GM12878 (cell line): ENCODE results near the gene SIVA1. TPM values are rescaled to one million over a fixed set of nuclear protein-coding genes. Genes with fewer than 3 reads are reported as not detected.

Experiments
- BCL11A ChIP-seq: IDR thresholded peaks from 2 replicates; pipeline ENCODE4 v1.6.1; 2011; ENCODE audit warnings: low read depth, low read length
- BMI1 ChIP-seq: fragments of 450-650 bp; IDR thresholded peaks from 2 replicates; pipeline ENCODE4 v1.6.1; 2016; ENCODE audit warnings: mild to moderate bottlenecking, moderate library complexity, borderline replicate concordance
- CBX3 ChIP-seq: fragments of 200-600 bp; sonication (generic); IDR thresholded peaks from 2 replicates; pipeline ENCODE4 v1.6.1; 2016; ENCODE audit warnings: low read depth, borderline replicate concordance
- CREB1 ChIP-seq: IDR thresholded peaks from 2 replicates; pipeline ENCODE4 v1.6.1; 2012; ENCODE audit warnings: low read depth, mild to moderate bottlenecking, inconsistent platforms
- CREM ChIP-seq: IDR thresholded peaks from 2 replicates; pipeline ENCODE4 v1.6.1; 2014; ENCODE audit warnings: antibody characterized with exemption, low read depth
- EGR1 ChIP-seq, 2 experiments: IDR thresholded peaks; 1 replicate in 1 of 2; 2 replicates in 1 of 2; pipeline ENCODE4 v1.6.1; 2011 to 2012; ENCODE audit warnings: low read depth in 2 of 2, low read length in 2 of 2, borderline replicate concordance in 1 of 2, mild to moderate bottlenecking in 1 of 2, moderate library complexity in 1 of 2
- FOS ChIP-seq: IDR thresholded peaks from 3 replicates; pipeline ENCODE4 v1.6.1; 2011; ENCODE audit warnings: borderline replicate concordance; ENCODE audit not compliant: insufficient read length; ENCODE audit errors: extremely low read depth
- HCFC1 ChIP-seq: fragments of 150-350 bp; IDR thresholded peaks from 2 replicates; pipeline ENCODE4 v1.6.1; 2014; ENCODE audit warnings: low read length
- KLF5 ChIP-seq: fragments of 450-650 bp; IDR thresholded peaks from 2 replicates; pipeline ENCODE4 v1.6.1; 2014; ENCODE audit warnings: mild to moderate bottlenecking; ENCODE audit not compliant: partially characterized antibody
- MYC ChIP-seq: IDR thresholded peaks from 2 replicates; pipeline ENCODE4 v1.6.1; 2011; ENCODE audit warnings: mild to moderate bottlenecking, low read length, moderate library complexity, inconsistent platforms; ENCODE audit not compliant: insufficient read depth, insufficient replicate concordance, insufficient read length, severe bottlenecking
- PAX8 ChIP-seq: fragments of 450-650 bp; IDR thresholded peaks from 2 replicates; pipeline ENCODE4 v1.6.1; 2017; ENCODE audit warnings: mild to moderate bottlenecking, moderate library complexity
- RELA ChIP-seq: fragments of 450-650 bp; IDR thresholded peaks from 2 replicates; pipeline ENCODE4 v1.8.0; 2014; ENCODE audit warnings: borderline replicate concordance; ENCODE audit not compliant: partially characterized antibody
- TCF12 ChIP-seq: IDR thresholded peaks from 2 replicates; pipeline ENCODE4 v1.6.1; 2011; ENCODE audit warnings: low read depth, mild to moderate bottlenecking, low read length
- YBX1 ChIP-seq: fragments of 450-650 bp; IDR thresholded peaks from 2 replicates; pipeline ENCODE4 v1.6.1; 2016; ENCODE audit warnings: antibody characterized with exemption
- YY1 ChIP-seq: IDR thresholded peaks from 2 replicates; pipeline ENCODE4 v1.6.1; 2011; ENCODE audit warnings: low read depth, mild to moderate bottlenecking, low read length
- polyA plus RNA-seq, 11 experiments: library from polyadenylated mRNA; depleted of rRNA in 4 of 11; unstranded in 6 of 11; stranded (reverse) in 5 of 11; fragments of >200 nt; fragmentation: Nextera tagmentation in 4 of 11; fragmentation: Illumina TruSeq in 1 of 11; extraction: Ambion mirVana in 4 of 11; extraction: Trizol in 1 of 11; gene quantifications; 1 replicate in 1 of 11; 2 replicates in 10 of 11; pipeline versions ENCODE4 v1.2.1 to v1.2.3, GENCODE V29; 2011 to 2016; ENCODE audit warnings: inconsistent platforms in 2 of 11, missing spikeins in 2 of 11, low read depth in 1 of 11
- total RNA-seq, 4 experiments: library from RNA; depleted of rRNA in 3 of 4; stranded (reverse); fragments of >200 nt in 3 of 4; fragmentation: Illumina TruSeq in 1 of 4; extraction: Trizol in 1 of 4; gene quantifications; 2 replicates each; pipeline versions ENCODE4 v1.2.1 to v1.2.3, GENCODE V29; 2013 to 2021
- TF ChIP-seq, protein P1 (sequence below): fragments of 450-650 bp; formaldehyde crosslinking; IDR thresholded peaks from 2 replicates; pipeline ENCODE4 v1.5.0; 2022; ENCODE audit warnings: mild to moderate bottlenecking, missing genetic modification characterization
- TF ChIP-seq, protein P2 (sequence below): fragments of 150-350 bp; IDR thresholded peaks from 2 replicates; pipeline ENCODE4 v1.6.1; 2014; ENCODE audit warnings: mild to moderate bottlenecking, low read depth, low read length
- TF ChIP-seq, protein P3 (sequence below): IDR thresholded peaks from 2 replicates; pipeline ENCODE4 v1.6.1; 2012; ENCODE audit warnings: low read depth, low read length, improper control_type of control experiment
- TF ChIP-seq, protein P4 (sequence below): fragments of 450-650 bp; formaldehyde crosslinking; IDR thresholded peaks from 2 replicates; pipeline ENCODE4 v1.4.0; 2020; ENCODE audit warnings: mild to moderate bottlenecking, moderate library complexity

SIVA1 gene
- total and polyA plus RNA-seq, 10 of the 15 experiments (the other 5 are each of a cell fraction or from before 2014, with no cell fraction given): 4.6 to 282 (median 106) TPM

DNA sequence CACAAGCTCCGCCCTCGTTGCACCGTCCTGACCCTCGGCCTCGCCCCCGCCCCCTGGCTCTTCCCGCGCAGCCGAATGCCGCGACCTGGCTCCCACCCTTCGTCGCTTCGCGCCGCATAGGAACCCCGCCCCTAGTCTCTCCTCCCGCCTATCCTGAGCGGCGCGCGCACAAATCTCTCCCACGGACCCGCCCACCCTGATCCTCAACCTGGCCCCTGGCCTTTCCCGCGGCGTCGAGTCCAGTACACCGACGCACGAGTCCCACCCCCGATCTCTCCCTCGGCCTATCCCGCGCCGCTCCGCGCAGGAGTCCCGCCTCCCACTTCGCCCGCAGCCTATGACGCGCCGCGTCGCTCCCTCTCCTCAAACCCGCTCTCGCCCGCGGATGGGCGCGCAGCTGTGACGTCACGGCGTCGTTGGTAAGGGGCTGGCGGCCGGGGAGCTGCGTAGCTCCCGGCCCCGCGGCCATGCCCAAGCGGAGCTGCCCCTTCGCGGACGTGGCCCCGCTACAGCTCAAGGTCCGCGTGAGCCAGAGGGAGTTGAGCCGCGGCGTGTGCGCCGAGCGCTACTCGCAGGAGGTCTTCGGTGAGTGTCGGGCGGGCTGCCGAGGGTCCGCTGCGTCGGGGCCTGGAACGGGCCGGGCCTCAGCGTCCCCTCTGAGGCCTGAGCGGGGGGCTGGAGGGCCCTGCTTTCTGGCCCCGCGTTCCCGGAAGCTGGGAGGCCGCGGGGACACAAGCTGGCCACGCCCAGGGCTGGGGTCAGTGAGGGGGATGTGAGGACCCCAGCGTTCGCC, at the start of gene SIVA1 (continued):
- TF ChIP-seq, protein P1, sequence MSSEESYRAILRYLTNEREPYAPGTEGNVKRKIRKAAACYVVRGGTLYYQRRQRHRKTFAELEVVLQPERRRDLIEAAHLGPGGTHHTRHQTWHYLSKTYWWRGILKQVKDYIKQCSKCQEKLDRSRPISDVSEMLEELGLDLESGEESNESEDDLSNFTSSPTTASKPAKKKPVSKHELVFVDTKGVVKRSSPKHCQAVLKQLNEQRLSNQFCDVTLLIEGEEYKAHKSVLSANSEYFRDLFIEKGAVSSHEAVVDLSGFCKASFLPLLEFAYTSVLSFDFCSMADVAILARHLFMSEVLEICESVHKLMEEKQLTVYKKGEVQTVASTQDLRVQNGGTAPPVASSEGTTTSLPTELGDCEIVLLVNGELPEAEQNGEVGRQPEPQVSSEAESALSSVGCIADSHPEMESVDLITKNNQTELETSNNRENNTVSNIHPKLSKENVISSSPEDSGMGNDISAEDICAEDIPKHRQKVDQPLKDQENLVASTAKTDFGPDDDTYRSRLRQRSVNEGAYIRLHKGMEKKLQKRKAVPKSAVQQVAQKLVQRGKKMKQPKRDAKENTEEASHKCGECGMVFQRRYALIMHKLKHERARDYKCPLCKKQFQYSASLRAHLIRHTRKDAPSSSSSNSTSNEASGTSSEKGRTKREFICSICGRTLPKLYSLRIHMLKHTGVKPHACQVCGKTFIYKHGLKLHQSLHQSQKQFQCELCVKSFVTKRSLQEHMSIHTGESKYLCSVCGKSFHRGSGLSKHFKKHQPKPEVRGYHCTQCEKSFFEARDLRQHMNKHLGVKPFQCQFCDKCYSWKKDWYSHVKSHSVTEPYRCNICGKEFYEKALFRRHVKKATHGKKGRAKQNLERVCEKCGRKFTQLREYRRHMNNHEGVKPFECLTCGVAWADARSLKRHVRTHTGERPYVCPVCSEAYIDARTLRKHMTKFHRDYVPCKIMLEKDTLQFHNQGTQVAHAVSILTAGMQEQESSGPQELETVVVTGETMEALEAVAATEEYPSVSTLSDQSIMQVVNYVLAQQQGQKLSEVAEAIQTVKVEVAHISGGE: no peak
- TF ChIP-seq MYC (peak; percentile 22), CREM (peak; percentile 99), BCL11A (no peak), RELA (peak; percentile 68), EGR1 (IDR thresholded peaks at IDR 0.05; ENCODE audit: borderline replicate concordance in 1 of 2, low read depth in 2 of 2, low read length in 2 of 2) (peak; percentile 27 to 63; a peak in 2 of 3 replicates), KLF5 (peak; percentile 33), HCFC1 (peak; percentile 69), BMI1 (no peak), PAX8 (no peak), FOS (peak; percentile 35), CBX3 (no peak), YBX1 (no peak), CREB1 (peak; percentile 99), YY1 (peak; percentile 91), TCF12 (0 out of 2 replicates have a peak, but pooled peaks have one; percentile 35)
- TF ChIP-seq, protein P2, sequence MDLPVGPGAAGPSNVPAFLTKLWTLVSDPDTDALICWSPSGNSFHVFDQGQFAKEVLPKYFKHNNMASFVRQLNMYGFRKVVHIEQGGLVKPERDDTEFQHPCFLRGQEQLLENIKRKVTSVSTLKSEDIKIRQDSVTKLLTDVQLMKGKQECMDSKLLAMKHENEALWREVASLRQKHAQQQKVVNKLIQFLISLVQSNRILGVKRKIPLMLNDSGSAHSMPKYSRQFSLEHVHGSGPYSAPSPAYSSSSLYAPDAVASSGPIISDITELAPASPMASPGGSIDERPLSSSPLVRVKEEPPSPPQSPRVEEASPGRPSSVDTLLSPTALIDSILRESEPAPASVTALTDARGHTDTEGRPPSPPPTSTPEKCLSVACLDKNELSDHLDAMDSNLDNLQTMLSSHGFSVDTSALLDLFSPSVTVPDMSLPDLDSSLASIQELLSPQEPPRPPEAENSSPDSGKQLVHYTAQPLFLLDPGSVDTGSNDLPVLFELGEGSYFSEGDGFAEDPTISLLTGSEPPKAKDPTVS: no peak
- TF ChIP-seq, protein P3, sequence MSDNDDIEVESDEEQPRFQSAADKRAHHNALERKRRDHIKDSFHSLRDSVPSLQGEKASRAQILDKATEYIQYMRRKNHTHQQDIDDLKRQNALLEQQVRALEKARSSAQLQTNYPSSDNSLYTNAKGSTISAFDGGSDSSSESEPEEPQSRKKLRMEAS: peak; percentile 73; the same call in 1 of the 2 replicates
- TF ChIP-seq, protein P4, sequence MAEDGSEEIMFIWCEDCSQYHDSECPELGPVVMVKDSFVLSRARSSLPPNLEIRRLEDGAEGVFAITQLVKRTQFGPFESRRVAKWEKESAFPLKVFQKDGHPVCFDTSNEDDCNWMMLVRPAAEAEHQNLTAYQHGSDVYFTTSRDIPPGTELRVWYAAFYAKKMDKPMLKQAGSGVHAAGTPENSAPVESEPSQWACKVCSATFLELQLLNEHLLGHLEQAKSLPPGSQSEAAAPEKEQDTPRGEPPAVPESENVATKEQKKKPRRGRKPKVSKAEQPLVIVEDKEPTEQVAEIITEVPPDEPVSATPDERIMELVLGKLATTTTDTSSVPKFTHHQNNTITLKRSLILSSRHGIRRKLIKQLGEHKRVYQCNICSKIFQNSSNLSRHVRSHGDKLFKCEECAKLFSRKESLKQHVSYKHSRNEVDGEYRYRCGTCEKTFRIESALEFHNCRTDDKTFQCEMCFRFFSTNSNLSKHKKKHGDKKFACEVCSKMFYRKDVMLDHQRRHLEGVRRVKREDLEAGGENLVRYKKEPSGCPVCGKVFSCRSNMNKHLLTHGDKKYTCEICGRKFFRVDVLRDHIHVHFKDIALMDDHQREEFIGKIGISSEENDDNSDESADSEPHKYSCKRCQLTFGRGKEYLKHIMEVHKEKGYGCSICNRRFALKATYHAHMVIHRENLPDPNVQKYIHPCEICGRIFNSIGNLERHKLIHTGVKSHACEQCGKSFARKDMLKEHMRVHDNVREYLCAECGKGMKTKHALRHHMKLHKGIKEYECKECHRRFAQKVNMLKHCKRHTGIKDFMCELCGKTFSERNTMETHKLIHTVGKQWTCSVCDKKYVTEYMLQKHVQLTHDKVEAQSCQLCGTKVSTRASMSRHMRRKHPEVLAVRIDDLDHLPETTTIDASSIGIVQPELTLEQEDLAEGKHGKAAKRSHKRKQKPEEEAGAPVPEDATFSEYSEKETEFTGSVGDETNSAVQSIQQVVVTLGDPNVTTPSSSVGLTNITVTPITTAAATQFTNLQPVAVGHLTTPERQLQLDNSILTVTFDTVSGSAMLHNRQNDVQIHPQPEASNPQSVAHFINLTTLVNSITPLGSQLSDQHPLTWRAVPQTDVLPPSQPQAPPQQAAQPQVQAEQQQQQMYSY (CRISPR knock-in tag): no peak
